ENCODE measurements around the gene ADAMTSL5. TPM values are rescaled to one million over a fixed set of nuclear protein-coding genes. Genes with fewer than 3 reads are reported as not detected.
"Not testable (repeated sequence)": the region's sequence is repeated elsewhere in the genome, so short reads cannot be mapped to it uniquely, and the experiment has no call there.

The ADAMTSL5 gene
- total RNA-seq, 1 donor from 2014 or later: 5.0 TPM

DNA sequence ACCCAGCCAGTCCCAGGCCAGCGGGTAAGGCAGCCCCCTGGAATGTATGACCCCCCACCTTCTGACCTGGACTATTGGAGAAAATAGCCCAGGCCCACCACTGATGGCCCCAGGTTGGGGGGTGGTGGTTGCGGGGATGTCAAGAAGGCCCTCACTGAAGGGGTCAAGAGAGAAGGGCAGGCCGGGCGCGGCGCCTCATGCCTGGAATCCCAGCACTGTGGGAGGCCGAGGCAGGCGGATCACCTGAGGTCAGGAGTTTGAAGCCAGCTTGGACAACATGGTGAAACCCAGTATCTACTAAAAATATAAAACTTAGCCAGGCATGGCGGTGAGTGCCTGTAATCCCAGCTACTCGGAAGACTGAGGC is 1.5 kb upstream of the ADAMTSL5 start:
- intact Hi-C loops (cut with micrococcal nuclease): loop anchor here (5.0 kb wide), 2 partner anchors 42 to 237 kb away; partner anchors contain the start of gene FAM174C

GRCh38 chr19:1513499-1514294 is 878 bp upstream of the ADAMTSL5 start:
- intact Hi-C loops (cut with micrococcal nuclease): loop anchor here (1.0 to 5.0 kb wide), 4 partner anchors 23 to 236 kb away; partner anchors contain the start of genes FAM174C, PCSK4 and RPS15

DNA sequence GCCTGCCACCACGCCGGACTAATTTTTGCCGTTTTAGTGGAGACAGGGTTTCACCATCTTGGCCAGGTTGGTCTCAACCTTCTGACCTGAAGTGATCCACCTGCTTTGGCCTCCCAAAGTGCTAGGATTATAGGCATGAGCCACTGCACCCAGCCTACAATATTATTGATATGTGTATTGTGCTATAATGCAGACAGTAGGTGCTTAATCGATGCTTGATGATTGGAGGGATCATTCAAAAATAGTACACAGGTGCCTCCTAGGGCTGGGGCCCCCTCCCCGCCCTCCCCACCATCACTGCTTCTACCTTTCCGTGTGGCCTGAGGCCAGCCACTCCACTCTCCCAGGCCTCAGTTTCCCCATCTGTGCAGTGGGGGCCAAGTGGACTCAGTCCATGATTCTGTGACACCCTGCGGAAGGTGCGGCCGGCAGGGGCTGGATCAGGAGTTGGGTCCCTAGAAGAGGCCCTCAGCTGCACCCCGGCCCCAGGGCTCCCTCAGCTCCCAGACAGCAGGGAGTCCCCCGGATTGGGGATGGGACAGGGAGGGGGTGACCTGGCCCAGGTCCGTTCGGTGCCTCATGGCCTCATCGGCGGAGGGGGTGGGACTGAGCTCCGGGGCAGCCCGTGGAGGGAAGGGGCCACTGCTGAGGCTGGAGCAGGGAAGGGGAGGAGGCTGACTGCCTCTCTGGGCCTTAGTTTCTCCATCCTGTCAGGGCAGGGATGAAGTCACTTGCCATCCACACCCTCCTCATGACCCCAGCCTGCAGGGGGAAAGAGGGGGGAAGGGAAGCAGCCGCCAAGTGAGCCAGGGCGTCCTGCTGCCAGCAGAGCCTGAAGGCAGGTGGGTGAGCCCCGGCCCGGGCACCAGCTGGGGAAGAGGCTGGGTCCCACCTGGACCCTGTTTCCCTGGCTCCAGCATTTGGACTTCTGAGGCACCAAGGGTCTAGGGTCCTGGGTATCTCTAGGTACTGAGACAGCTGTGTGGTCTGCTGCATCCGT is 1.2 kb downstream of the ADAMTSL5 start:
- intact Hi-C loops (cut with micrococcal nuclease): loop anchor here (2.0 to 5.0 kb wide), 3 partner anchors 39 to 234 kb away; partner anchors contain the start of genes FAM174C and RPS15

DNA sequence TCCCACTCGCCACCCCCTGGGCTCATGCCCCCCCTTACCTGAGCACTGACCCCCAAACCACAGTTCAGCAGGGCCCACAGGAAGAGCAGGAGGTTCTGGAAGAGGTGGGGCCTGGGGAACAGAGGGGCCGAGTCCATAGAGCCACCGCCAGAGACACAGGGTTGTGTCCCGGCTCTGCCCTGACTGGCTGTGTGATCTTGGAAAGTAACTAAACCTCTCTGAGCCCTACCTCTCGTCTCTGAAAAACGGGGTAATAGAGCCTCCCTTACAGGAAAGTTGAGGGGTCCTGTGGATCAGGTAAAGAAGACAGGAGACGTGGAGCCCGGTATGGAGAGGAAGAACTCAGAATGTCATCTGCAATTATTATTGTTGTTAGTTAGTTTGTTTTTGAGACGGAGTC is 2.0 kb downstream of the ADAMTSL5 start:
- intact Hi-C loops (cut with micrococcal nuclease): loop anchor here (5.0 kb wide), 2 partner anchors 39 to 234 kb away; partner anchors contain the start of gene FAM174C

- intact Hi-C loops (cut with micrococcal nuclease): loop anchor here (5.0 kb wide), 2 partner anchors 38 to 233 kb away; partner anchors contain the start of gene FAM174C
These were observed 2.4 kb downstream of the ADAMTSL5 start for GRCh38 chr19:1510442-1510806.

- intact Hi-C loops (cut with micrococcal nuclease): loop anchor here (5.0 kb wide), 2 partner anchors 38 to 233 kb away; partner anchors contain the start of gene FAM174C
These were observed 3.0 kb downstream of the ADAMTSL5 start for GRCh38 chr19:1509602-1510441.

GRCh38 chr19:1508507-1508856 is 4.3 kb downstream of the ADAMTSL5 start:
- intact Hi-C loops (cut with micrococcal nuclease): no loop called here

GRCh38 chr19:1507763-1508506 is 4.9 kb downstream of the ADAMTSL5 start:
- intact Hi-C loops (cut with micrococcal nuclease): no loop called here

- intact Hi-C loops (cut with micrococcal nuclease): no loop called here
These were observed 5.6 kb downstream of the ADAMTSL5 start for GRCh38 chr19:1507192-1507660.

GRCh38 chr19:1505991-1506881 is 6.6 kb downstream of the ADAMTSL5 start:
- intact Hi-C loops (cut with micrococcal nuclease): no loop called here

DNA sequence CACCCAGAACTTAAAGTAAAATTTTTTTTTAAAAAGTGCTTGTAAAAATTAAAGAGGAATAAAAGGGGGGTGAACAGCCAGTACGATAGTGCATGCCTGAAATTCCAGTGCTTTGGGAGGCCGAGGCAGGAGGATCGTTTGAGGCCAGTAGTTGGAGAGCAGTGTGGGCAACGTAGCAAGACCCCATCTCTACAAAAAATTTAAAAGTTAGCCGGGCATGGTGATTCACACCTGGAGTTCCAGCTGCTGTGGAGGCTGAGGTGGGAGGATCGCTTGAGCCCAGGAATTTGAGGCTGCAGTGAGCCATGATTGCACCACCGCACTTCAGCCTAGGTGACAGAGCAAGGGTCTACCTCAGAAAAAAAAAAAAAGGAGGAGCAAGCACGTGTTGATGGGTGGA is 7.8 kb downstream of the ADAMTSL5 start:
- intact Hi-C loops (cut with micrococcal nuclease): no loop called here

DNA sequence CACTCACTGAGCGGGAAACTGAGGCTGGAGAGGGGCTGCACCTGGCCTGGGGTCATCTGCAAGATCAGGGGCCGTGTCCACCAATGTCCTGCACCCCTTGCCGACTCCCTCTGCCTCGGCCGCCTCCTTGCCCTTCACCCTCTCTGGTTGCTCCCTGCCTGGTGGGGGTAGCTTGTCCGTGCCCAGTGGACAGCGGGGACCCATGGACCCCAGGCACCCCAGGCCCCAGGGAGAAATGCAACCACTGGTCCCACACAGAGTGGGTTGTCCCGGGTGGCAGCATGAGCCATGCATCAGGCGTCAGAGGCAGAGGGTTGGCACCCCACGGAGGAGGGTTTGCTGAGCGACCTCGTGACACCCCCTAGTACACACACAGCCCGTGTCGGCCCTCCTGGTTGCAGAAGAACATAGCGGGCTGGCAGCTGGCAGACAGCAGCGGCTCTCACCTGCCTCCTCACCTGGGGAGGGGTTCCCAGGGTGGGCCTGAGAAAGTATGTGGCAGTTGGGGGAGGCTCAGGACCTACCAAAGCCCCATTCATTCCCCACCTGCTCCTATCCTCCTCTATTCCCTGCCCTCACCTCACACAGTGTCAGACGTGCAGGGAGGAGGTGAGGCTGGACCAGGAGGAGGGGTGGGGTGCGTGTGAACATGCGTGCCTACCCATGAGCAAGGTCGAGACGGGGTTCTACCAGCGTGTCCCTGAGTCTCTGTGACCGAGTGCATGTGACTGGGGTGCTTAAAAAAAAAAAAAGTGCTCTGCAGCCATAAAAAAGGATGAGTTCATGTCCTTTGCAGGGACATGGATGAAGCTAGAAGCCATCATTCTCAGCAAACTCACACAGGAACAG is 8.7 kb downstream of the ADAMTSL5 start:
- intact Hi-C loops (cut with micrococcal nuclease): no loop called here

DNA sequence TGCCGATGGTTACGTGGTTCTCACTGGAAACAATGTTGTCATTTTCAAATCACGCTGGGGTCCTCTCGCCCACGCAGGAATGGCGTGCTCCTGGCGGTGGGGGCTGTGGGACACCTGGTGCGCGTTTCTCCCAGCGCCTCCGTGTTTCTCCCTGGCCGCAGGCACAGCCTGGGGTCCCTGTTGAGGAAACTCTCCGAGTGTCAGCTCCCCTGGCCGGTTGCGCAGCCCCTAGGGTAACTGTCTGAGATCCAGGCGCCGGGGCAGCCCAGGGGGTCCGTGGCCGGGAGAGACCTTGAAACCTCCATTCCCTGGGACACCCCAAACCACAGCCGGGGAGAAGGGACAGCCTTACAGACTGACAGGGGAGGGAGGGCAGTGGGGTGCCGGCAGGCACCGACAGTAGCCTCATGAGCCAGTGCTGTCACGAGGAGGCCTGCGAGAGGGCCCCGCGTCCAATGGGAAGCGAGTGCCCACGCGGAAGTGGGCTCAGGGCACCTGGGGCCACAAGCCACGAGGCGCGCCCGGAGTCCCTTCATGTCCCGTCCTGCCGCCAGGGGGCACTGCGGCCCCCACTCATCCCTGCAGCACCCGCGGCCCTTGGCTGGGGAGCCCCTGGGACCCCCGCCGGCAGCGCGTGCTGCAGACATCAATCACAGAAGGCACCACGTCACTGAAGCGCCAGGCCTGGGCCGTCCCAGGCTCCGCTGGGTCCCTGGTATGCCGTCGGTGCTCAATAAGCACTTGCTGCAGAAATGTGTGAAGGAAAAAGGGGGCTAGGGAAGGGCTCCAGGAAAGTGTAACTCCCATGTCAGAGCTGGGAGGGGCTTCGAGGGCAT is 9.5 kb downstream of the ADAMTSL5 start:
- intact Hi-C loops (cut with micrococcal nuclease): no loop called here

DNA sequence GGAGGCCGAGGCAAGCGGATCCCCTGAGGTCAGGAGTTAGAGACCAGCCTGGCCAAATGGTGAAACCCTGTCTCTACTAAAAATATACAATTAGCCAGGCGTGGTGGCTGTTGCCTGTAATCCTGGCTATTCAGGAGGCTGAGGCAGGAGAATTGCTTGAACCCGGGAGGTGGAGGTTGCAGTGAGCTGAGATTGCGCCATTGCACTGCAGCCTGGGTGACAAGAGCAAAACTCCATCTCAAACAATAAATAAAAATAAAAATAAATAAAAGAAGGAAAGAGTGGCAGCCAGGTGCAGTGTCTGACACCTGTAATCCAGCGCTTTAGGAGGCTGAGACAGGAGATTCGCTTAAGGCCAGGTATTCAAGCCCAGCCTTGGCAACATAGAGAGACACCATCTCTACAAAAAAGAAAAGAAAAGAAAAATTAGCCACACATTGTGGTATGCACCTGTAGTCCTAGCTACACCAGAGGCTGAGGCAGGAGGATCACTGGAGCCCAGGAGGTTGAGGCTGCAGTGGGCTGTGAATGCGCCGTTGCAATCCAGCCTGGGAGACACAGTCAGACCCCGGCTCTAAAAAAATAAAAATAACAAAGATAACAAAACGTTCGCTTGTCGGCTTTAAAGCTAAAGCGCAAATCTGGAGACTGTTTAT is 10.3 kb downstream of the ADAMTSL5 start:
- intact Hi-C loops (cut with micrococcal nuclease): no loop called here

DNA sequence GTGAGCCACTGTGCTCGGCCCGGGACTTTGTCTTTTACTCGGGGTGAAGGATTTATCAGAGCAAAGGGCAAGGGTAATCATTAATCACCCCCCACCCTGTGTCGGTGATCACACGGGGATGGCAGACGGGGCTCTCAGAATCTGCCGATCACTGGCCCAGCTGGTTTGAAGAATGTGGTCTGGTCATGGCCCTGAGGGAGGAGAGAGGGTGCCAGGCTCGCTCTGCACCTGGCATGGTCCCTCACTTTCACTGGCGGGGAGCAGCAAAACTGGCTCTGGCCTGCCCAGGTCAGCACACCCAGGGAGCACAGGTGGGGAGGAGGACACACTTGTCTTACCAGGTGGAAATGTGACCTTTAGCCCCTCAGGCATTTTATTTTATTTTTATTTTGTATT is 11.6 kb downstream of the ADAMTSL5 start:
- intact Hi-C loops (cut with micrococcal nuclease): no loop called here

- intact Hi-C loops (cut with micrococcal nuclease): not testable (repeated sequence)
These were observed 13.6 kb downstream of the ADAMTSL5 start for GRCh38 chr19:1499231-1499630.
